CD4-positive, alpha-beta T cell treated with Interleukin-4 for 4 hours (primary cell): Measurements from ENCODE around the gene COPS8.

ENCODE experiments used
- DNase-seq: peaks from one replicate; pipeline ENCODE4 v3.0.0-alpha.2; 2020

COPS8 gene

DNA sequence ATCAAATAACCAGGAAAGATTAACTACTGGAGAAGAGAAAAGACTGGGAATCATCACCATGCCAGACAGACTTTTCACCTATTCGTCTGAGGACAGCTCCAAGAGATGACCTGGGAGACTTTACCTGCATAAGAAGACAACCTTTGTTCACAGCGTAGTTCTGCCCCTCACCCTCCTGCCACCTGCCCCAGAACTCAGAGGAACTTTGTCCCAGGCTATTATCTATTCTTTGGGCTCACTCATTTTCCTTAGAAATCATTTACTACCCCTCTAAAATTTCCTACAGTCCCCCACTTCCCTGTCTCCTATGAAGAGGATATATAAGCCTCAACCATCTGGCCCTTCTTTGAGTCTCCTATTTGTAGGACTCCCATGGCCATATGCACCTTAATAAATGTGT is 19.3 kb upstream of the COPS8 start:
- no peak for DNase-seq

DNA sequence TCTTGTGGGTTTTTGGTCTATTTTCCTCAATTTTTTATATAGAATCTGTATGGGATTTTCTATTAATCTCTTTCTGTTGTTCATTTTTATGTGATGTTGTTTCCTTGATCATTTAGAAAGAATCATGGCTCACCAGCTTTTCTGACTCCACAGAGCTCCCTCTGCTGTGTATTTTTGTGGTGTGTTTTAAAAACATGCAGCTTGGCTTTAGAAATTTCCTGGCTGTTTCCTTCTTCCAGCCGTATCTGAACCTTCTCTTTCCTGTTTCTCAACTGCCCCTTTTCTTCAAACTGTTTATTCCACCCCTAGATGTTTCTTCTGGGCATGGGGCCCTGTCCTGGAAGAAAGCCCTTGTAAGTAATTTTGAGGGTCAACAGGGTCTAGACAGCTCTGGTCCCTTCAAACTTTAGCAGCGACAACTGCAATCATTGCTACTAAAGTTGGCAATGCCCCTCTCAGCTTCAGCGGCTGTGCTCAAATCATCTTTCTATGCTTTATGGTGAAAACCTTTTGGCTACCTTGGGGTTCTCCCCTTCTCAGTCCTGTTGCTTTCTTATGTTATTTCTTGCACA is 17.6 kb upstream of the COPS8 start:
- no peak for DNase-seq

DNA sequence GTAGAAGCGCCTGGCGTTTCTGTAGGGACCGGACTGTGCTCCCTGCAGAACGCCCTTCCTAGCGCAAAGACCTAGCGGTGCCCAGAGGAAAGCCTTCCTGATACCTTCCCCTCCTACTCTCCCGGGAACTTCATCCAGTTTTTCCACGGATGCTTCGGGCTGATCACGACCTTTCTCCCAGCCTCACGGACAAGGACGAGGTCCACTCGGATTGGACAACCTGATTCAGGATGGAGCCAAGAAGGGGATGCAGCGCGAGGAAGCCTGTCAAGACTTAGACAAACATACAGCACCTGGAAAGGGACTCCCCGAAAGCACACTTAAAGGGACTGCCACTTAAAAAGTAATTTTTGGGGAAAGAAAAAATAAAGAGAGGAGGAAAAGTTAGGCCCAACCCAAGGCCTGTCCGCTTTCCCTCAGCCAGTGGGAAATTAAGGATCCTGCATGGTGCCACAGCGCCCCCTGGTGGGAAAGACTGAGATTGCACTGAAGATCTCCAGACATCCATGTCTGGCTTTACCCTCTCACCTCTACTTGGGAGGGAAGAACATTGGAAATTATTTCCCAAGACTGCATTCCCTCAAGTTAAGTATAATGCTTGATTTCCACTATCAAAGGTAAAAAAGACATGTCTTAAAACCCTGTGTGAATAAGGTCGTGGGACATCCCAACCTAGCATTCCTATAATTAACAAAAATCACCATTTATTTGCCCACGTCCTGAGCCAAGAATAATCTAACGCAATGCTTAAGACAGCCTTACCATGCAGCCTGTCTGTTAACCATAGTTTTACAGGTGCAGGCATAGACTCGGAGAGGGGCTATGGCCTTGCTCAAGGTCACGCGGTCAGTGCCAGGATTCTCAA is 13.4 kb upstream of the COPS8 start:
- DNase-seq, result peak; percentile 72

DNA sequence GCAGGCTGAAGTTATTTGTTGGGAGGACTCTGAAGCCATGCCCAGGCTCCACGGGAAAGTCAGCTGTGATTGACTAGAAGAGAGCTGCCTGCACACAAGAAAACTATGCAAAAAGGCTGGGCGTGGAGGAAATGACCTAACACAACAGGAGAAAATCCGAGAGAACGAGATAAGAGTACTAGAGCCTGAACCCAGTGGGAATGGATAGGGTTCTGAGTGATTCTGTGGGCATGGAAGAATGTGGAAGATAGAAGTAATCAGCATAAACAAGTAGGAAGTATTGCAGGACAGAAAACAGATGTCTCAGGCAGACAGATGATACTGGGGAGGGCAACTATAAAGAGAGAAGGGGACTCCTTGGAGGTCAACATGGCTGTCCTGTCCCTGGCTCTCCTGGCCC is 12.1 kb upstream of the COPS8 start:
- no peak for DNase-seq

DNA sequence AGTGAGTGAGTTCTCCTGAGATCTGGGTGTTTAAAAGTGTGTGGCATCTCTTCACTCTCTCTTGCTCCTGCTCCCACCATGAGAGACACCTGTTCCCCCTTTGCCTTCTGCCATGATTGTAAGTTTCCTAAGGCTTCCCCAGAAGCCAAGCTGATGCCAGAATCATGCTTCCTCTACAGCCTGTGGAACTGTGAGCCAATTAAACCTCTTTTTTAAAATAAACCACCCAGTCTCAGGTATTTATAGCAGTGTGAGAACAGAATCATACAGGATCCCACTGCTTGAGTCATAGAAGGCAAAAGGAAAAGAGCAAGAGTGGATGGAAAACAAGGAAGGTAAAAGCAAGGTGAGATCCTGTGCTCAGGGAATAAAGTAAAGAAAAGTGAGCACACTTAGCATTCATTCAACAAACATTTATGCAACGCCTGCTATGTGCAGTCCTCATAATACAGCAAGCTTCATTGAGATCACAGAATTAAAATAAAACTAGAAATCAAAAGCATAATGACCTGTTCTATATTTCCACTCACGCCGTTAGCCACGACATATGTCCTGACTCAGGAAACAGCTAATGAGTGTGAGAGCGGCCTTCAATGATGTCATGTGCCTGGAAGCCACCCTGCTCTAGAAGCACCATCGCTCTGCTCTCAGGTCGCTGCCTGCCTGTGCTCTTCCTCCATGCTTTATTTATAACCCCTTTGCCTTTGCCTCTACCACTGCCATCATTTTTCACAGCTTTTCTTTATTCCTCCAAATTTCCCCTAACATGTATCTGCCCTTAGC is 11.3 kb upstream of the COPS8 start:
- DNase-seq, result no peak

DNA sequence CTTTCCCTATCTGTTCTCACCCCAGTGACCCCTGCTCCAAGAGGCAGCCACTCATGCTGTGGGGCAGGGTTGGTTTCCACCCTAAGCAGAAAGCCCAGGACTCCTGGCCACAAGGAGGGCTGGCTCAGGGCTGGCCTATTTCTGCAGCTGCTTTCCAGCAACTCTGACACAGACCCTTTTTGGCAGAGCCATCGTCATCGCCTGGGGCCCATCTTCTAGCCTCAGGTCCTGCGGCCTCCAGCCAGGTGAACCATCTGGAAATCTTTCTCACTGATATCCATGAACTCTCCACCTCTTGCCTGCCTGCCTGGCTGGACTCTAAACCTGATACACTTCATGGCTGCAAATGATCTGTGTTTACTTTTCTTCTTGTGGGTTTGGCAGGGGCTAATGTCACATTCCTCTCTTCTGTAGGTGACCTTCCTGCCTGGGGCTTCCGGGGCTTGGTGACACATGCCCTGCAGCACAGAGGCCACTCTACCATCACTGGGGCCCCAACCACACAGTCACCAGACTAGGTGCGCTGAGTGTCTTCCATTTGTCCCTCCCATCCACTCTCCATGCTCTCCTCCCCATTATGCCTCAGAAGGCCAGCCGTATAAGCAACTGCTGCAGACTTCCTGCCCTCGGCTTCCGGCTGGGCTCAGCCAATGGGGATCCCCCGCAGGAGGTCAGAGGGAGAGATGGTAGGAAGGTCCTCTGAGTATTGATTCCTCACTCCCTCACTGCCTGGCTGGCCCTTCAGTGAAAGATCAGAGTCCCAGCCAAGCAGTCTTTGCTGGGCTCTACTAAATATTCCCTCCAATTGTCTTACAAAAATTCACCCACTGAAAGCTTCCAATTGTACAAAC is 9.7 kb upstream of the COPS8 start:
- DNase-seq, result no peak

DNA sequence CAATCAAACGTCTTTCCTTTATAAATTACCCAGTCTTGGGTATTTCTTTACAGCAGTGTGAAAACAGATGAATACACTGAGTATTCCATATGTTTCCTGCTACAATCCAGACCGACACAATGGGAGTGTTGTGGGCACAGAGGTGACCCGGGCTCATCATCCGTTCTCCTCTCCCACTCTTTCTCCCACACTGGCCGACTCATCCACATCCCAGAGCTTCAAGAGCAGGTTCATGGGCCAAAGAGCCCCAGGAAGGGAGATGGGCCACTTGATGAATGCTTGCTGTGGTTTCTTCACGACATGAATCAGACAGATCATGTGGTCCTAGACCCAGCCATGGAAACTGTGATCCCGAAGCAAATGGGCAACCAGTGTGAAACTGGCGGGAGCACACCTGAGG is 4.1 kb upstream of the COPS8 start:
- DNase-seq, result no peak

DNA sequence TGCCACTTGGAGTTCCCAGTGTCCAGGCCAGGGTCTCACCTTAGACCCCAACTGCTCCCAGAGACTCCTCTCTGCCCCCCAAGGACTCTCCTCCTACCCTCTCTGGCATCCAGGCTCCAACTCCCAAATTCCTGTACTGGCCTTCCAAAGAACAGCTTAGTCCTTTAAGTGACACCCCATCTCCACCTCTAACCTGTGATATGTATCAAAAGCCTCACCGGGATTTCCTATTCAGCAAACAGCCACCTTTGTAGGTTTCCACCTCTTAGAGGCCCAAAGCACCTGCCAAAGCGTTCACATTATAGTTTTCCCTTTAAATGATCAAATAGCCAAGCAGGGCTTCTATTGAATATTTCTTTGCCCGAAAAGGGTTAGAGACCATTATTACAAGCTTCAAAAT is 2.7 kb upstream of the COPS8 start:
- no peak for DNase-seq

DNA sequence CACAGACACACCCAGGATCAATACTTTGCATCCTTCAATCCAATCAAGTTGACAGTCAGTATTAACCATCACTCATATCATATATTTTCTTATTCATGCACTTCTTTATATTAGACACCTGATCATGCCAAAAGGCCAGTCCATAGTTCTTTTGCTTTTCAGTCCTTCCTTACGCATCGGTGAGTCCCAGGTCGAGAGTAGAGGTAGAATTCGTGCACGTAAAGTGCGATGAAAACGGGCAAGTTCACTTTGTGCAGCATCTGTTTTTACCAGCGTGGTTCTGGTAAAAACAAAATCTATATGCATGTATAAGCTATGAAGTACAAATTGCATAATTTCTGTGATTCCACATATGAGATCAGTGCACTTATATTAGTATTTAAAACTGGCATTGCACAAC is 1.2 kb upstream of the COPS8 start:
- no peak for DNase-seq

DNA sequence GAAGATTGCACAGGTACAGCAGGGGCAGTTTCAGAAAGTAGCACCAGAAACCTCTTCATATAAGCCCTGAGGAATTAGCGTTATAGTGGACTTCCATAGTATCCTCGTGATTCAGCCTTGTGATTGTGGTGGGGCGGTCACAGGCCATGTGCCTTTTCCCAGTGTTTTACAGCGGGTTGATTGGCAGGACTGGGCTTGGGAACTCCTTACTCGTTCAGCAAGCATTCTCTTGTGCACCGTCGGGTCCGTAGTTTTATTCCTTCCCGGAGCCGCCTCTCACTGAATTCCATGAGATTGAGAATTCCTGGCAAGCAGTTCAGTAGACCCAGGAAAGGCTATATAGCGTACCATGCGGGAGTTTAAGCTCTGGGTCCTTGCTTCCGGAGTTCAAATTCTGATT is 5.2 kb downstream of the COPS8 start:
- DNase-seq, result no peak

DNA sequence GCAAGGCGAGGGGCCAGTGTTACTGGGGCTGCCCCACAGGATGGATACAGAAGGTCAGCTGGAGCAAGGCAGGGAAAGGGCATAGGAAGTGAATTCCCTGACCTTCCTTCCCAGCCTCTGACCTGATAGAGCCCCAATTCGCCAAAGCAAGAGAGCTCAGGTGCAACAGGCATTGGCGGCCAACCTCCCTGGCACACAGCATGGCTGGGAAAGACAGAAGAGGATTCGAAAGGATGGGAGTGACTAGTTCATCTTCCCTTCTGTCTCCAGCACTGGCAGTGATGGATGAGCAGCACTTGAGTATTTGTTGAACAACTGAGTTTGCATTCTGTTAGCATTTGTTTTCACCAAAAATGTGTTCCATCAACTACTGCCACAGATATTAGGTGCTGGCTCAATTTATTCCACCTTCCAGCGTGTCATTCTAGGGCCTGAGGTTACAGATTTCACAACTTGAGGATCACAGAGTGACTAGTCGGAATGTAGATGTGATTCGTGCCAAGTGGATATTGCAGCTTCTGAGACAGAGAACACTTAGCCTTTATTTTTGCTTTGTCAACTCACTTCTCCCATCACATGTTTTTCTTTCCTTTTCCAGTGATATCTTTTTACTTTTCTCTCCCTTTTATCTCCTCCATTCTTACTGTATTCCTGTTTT is 6.2 kb downstream of the COPS8 start:
- no peak for DNase-seq

DNA sequence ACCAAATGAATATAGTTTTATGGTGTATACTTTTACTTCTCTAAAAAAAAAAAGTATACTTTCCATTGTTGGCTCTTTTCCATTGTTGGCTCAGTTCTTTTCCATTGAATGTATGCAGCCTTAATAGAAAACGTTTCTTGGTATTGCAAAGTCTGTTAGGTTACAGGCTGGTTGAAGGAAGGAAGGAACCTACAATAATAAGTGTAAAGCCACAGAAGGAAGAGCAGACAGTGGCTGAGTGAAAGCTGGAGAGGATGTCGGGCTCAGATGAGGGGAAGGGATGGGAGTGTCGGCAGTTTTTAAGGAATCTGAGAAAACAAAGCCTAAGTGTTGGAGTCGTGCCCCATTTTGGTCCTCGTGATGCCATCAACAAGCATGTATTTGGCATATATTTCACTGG is 6.8 kb downstream of the COPS8 start:
- DNase-seq, result no peak

DNA sequence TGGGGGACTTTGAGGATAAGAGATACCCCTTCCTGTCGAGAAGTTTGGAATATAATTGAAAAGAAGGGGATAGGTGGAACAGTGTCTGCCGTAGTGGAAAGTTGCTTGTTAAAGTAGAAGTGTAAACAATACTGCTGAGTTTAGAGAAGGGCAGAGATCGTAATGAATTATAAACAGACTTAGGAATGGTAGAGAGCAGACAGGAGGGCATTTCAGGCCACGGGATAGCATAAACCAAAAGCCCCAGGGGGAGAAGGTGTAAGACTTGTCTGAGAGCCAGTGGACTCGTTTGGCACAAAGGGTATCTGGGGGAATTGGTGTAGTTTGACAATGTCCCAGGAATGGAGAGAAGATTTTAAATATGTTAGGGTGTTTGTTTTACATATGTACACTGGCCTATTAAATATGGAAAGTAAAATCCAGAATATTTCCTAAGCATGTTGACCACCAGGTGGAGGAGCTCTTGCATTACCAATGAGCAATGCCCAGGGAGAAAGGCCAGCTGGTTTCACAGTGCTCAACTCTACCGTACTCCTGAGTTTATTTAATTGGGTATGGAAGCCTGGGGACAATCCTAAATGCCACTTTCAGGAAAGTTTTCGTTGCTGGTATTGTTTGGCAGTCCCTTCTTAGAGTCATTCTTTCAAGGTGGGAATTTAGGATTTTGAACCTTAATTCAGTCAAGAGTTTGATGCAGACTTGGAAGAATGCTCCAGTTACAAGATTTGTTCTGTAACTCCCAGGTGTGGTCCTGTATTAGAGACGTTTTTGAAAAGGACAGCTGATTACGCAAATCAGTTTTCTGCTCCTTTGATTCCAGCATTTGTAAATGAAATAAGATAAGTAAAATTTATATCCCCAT is 7.5 kb downstream of the COPS8 start:
- DNase-seq, result no peak

DNA sequence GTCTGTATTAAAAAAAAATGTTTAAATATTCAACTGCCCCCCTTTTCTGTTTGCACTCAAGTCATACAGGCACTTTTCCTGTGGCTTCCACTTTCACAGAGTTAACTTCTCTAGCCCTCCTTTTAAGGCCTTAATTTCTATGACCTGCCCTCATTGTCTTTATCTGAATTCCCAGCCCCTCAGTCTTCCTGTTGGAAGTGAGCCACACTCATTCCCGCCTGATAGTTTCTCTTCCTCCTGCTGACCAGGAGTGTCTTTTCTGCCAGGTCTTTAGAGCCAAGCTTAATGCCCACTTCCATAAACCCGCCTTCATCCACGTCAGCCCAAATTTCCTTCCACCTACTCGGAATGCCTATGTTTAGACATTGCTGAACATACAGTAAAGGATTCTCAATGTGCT is 10.5 kb downstream of the COPS8 start:
- DNase-seq, result no peak

DNA sequence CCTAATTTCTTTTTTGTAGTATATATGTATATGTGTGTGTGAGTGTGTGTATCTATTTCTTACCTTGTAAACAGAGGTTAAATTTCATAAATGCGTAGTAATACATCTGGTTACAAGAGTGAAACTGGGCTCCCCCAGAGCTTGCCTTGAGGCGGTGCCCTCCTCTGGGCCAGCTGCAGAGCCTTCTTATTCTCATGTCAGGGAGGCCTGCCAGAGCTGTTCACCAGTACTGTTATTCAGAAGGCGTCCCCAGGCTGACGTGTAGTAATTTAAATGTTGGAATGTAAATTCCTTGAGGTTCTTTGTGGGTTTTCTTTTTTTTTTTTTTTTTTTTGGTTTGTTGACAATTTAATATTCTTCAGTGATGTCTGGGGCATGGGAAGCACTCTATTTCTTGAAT is 11.2 kb downstream of the COPS8 start:
- DNase-seq, result no peak

DNA sequence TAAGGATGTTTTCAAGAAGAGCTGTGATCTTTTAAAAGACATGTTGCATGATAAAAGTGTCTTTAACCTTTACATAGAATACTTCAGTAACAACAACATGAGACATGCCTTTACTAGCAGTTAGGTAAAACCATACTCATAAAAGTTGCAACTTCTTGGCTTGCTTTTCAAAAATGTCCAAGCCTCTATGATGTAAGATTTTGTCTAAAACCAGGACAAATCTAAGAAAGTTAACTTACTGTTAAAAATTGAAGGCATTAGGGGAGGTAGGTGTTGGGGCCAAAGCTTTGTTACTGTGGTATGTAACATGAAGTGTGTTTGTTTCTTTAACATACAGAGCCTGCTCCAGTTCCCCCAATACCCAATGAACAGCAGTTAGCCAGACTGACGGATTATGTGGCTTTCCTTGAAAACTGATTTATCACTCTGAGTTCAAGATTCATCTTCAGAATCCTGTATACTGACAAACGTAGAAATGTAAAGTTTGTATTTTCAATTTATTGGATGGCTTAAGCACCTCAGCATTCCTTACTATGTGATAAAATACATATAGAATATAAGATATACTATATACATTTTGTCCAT is 11.7 kb downstream of the COPS8 start:
- DNase-seq, result no peak

DNA sequence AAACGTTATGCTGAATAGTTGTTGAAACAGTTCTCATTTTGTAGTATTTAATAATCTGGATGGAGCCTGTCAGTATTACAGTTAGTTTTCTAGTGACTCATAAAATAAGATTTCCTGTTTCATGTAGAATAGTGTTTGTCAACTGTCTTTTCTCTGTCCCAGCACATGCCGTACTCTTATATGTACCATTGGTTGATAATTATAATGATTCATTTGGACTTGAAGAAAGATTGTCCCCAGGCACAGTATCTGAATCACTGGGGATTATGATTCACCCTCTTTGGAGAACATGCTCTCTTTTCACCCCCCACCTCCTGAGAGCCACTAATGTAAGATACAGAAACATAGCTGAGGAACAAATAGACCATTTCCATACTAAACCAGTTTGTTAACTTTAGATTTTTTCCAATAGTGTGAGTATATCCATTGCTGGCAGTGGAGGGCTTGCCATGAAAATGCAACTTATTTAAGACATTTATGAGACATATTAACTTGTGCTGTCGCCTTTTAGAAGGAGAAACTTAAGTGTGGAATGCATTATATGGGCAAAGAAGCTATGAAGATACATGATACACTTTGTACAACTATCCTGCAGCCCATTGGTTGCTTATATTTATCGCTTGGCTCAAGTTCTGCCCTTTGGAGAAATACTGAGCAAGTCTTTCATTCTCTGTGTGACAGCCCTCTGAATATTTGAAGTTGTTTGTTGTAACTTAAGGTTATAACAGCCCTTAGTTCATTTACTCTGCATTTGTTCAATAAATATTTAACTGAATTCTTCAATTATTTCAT is 12.4 kb downstream of the COPS8 start:
- no peak for DNase-seq

DNA sequence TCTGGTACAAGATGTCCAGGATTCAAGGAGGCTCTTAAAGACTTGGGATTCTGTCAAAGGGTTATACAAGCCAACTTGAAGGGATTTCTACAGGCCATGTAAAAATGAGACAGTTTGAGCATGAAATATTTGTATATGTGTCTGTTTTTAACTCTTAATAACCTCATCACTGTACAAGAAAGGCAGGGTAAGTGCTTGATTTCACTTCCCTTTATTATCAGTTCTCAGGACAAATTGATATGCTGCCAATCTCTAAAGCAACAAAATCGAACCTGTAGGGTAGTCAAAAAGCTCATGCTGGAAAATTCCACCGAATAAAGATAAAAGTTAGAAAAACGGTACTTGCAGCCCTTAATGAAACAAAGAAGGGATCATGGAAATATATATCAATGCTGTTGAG is 14.1 kb downstream of the COPS8 start:
- DNase-seq, result no peak

DNA sequence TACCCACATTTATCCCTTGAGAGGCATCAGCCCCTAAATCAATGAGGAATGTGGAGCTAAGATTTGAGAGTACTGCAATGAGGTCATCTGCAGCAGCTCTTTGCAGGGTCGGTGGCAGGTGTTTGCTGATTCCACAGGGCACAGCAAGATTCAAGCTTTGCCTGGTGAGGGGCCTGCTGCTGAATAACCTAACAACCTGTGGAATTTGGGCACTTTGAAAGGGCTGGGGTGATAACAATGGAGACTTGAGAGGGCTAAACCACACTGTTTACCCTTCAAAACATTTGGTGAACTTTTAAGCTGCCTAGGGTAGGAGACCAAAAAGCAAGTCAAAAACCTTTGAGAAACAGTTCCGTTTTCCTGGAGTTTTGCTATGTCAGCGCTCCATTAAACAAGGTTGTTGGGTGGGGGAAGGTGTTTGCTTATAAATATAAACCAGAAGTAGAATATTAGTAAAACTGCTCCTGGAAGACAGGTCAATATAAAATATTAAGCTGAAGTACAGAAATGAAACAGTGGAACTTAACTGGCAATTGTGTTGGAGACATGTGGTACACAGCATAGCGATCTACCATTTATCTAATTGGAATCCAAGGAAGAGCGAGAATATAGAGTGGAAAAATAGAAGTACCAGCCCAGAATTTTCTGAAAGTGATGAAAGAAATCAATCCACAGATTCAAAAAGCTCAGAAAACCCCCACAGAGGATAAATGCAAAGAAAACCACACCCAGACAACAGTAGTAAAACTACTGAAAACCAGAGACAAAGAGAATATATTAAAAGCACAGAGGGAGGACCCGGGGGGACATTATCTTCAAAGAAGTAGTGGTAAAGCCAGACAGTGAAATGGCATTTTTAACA is 15.7 kb downstream of the COPS8 start:
- DNase-seq, result no peak
